CD4-positive, CD25-positive, alpha-beta regulatory T cell (primary cell): ENCODE results near the gene SYK. TPM values are rescaled to one million over a fixed set of nuclear protein-coding genes. Genes with fewer than 3 reads are reported as not detected.

Experiments
- ATAC-seq, 2 donors: fragments of 150-1000 bp; cut with Tn5 transposase; one replicate each; pipeline ENCODE4 v1.10.0; 2021; ENCODE audit warnings: low read depth in 2 of 2, moderate number of reproducible peaks in 2 of 2, moderate library complexity in 1 of 2
- DNase-seq, 3 donors: peaks; one replicate each; pipeline versions ENCODE4 v3.0.0 to v3.0.0-alpha.2; 2012 to 2022; ENCODE audit warnings: mixed read lengths in 1 of 3
- H3K27ac ChIP-seq: one replicate; pipeline ENCODE4 v1.7.0; 2013; ENCODE audit warnings: mild to moderate bottlenecking, low read length; ENCODE audit not compliant: insufficient read depth, poor library complexity, severe bottlenecking
- H3K27me3 ChIP-seq: one replicate; pipeline ENCODE4 v1.7.0; 2013; ENCODE audit warnings: low read length; ENCODE audit not compliant: control insufficient read depth, insufficient read depth
- H3K36me3 ChIP-seq: one replicate; pipeline ENCODE4 v1.7.0; 2013; ENCODE audit warnings: mild to moderate bottlenecking, low read length, moderate library complexity; ENCODE audit not compliant: control insufficient read depth, insufficient read depth
- H3K4me1 ChIP-seq: 2 replicates; pipeline ENCODE4 v1.7.0; 2013; ENCODE audit warnings: mild to moderate bottlenecking, low read length; ENCODE audit not compliant: insufficient read depth, control insufficient read depth, poor library complexity, severe bottlenecking
- H3K4me3 ChIP-seq: one replicate; pipeline ENCODE4 v1.7.0; 2013; ENCODE audit warnings: low read depth, mild to moderate bottlenecking, low read length, moderate library complexity
- H3K9me3 ChIP-seq, 2 experiments: 1 replicate in 1 of 2; 2 replicates in 1 of 2; pipeline ENCODE4 v1.7.0; 2013; ENCODE audit warnings: low read length in 2 of 2, mild to moderate bottlenecking in 1 of 2, moderate library complexity in 1 of 2; ENCODE audit not compliant: control insufficient read depth in 2 of 2
- H3K27ac Mint-ChIP-seq, 3 donors: one replicate each; pipeline ENCODE4 v1.8.0; 2020 to 2022; ENCODE audit warnings: mild to moderate bottlenecking in 3 of 3, mixed read lengths in 3 of 3, moderate library complexity in 2 of 3
- H3K27me3 Mint-ChIP-seq: one replicate; pipeline ENCODE4 v1.8.0; 2022; ENCODE audit warnings: mild to moderate bottlenecking, mixed read lengths
- H3K36me3 Mint-ChIP-seq: one replicate; pipeline ENCODE4 v1.8.0; 2020; ENCODE audit warnings: mixed read lengths
- H3K4me1 Mint-ChIP-seq, 4 donors: one replicate each; pipeline ENCODE4 v1.8.0; 2020 to 2022; ENCODE audit warnings: mixed read lengths in 4 of 4, mild to moderate bottlenecking in 1 of 4
- H3K4me3 Mint-ChIP-seq, 4 donors: one replicate each; pipeline ENCODE4 v1.8.0; 2020 to 2022; ENCODE audit warnings: mild to moderate bottlenecking in 4 of 4, mixed read lengths in 4 of 4, moderate library complexity in 3 of 4
- H3K9me3 Mint-ChIP-seq, 7 donors: one replicate each; pipeline ENCODE4 v1.8.0; 2020 to 2022; ENCODE audit warnings: mixed read lengths in 7 of 7, mild to moderate bottlenecking in 3 of 7, moderate library complexity in 2 of 7
- polyA plus RNA-seq, 4 donors: library from polyadenylated mRNA; unstranded; fragments of 300-500 nt; fragmentation: Illumina TruSeq; gene quantifications; one replicate each; pipeline ENCODE4 v1.2.3, GENCODE V29; 2021
- total RNA-seq: library from RNA; stranded (reverse); gene quantifications from one replicate; pipeline ENCODE4 v1.2.3, GENCODE V29; 2022

SYK gene
- total and polyA plus RNA-seq, 5 donors from 2014 or later = 0.13 to 0.81 (median 0.48) TPM; not detected in 1

- Mint-ChIP-seq H3K9me3 (peaks cover 0 to 8% (median 0%) of the 10 kb centered on the region in 7 donors), H3K4me3 (no peak overlapping the region), H3K27ac (no peak overlapping the region), H3K27me3 (peaks cover 9% of the 10 kb centered on the region), H3K4me1 (no peaks in the 10 kb centered on the region), H3K36me3 (no peaks in the 10 kb centered on the region)
- H3K4me1 ChIP-seq = no peaks in the 10 kb centered on the region
- H3K9me3 ChIP-seq = no peaks in the 10 kb centered on the region
- no peak overlapping the region for H3K4me3 ChIP-seq
- ATAC-seq (no peak), DNase-seq (no peak)
- no peaks in the 10 kb centered on the region for H3K36me3 ChIP-seq
- H3K27me3 ChIP-seq = peaks cover 3% of the 10 kb centered on the region
- no peak overlapping the region for H3K27ac ChIP-seq
Measured at GRCh38 chr9:90772386-90772785, 29.2 kb upstream of the SYK start.

GRCh38 chr9:90773617-90774016 lies 28.0 kb upstream of the SYK start:
- no peaks in the 10 kb centered on the region for H3K4me1 ChIP-seq
- no peak overlapping the region for H3K27ac ChIP-seq
- H3K36me3 ChIP-seq = no peaks in the 10 kb centered on the region
- H3K4me3 ChIP-seq = no peak overlapping the region
- Mint-ChIP-seq H3K4me3 (no peak overlapping the region), H3K27me3 (peaks cover 15% of the 10 kb centered on the region), H3K9me3 (no peaks in the 10 kb centered on the region), H3K4me1 (no peaks in the 10 kb centered on the region), H3K27ac (no peak overlapping the region), H3K36me3 (no peaks in the 10 kb centered on the region)
- H3K27me3 ChIP-seq = peaks cover 3% of the 10 kb centered on the region
- no peak for DNase-seq
- no peaks in the 10 kb centered on the region for H3K9me3 ChIP-seq
- no peak for ATAC-seq

- no peaks in the 10 kb centered on the region for H3K36me3 Mint-ChIP-seq
- H3K9me3 ChIP-seq = no peaks in the 10 kb centered on the region
- no peak overlapping the region for H3K27ac Mint-ChIP-seq
- no peaks in the 10 kb centered on the region for H3K4me1 ChIP-seq
- no peaks in the 10 kb centered on the region for H3K36me3 ChIP-seq
- no peak overlapping the region for H3K4me3 ChIP-seq
- H3K27ac ChIP-seq = no peak overlapping the region
- DNase-seq = no peak
- peaks cover 15% of the 10 kb centered on the region for H3K27me3 Mint-ChIP-seq
- peaks cover 3% of the 10 kb centered on the region for H3K27me3 ChIP-seq
- no peaks in the 10 kb centered on the region for H3K9me3 Mint-ChIP-seq
- no peaks in the 10 kb centered on the region for H3K4me1 Mint-ChIP-seq
- no peak for ATAC-seq
- H3K4me3 Mint-ChIP-seq = no peak overlapping the region
Measured at GRCh38 chr9:90774071-90774470, 27.5 kb upstream of the SYK start.

- ATAC-seq (peak in 1 of 2 donors; percentile 50), DNase-seq (no peak)
- H3K9me3 Mint-ChIP-seq = no peaks in the 10 kb centered on the region
- no peak overlapping the region for H3K27ac Mint-ChIP-seq
- H3K27me3 ChIP-seq = peaks cover 3% of the 10 kb centered on the region
- no peaks in the 10 kb centered on the region for H3K4me1 Mint-ChIP-seq
- H3K9me3 ChIP-seq = no peaks in the 10 kb centered on the region
- H3K36me3 Mint-ChIP-seq = no peaks in the 10 kb centered on the region
- no peak overlapping the region for H3K4me3 Mint-ChIP-seq
- H3K27ac ChIP-seq = no peak overlapping the region
- peaks cover 15% of the 10 kb centered on the region for H3K27me3 Mint-ChIP-seq
- H3K4me1 ChIP-seq = no peaks in the 10 kb centered on the region
- H3K4me3 ChIP-seq = no peak overlapping the region
- no peaks in the 10 kb centered on the region for H3K36me3 ChIP-seq
Measured at GRCh38 chr9:90774682-90775081, 26.9 kb upstream of the SYK start.

DNA sequence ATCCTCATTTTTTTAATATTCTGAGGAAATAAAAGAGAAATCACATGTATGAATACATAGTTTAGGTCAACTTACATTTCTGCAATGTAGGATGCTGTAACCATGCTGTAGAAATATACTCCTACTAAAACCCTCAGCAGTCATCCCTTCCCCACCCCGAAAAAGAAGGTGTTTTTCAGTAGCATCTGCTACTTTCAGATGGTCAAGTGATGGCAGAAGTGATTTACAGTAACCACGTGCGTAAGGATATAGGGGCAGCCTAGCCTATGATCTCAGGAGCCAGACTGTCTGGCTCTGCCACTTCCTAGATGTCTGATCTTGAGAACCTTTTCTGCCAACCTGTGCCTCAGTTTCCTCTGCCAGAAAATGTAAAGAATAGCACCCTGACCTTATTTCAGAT lies 26.0 kb upstream of the SYK start:
- no peaks in the 10 kb centered on the region for H3K4me1 ChIP-seq
- no peaks in the 10 kb centered on the region for H3K9me3 ChIP-seq
- Mint-ChIP-seq H3K27me3 (peaks cover 19% of the 10 kb centered on the region), H3K9me3 (no peaks in the 10 kb centered on the region), H3K4me1 (no peaks in the 10 kb centered on the region), H3K36me3 (no peaks in the 10 kb centered on the region), H3K27ac (no peak overlapping the region), H3K4me3 (no peak overlapping the region)
- peaks cover 3% of the 10 kb centered on the region for H3K27me3 ChIP-seq
- ATAC-seq (no peak), DNase-seq (no peak)
- H3K27ac ChIP-seq = no peak overlapping the region
- no peak overlapping the region for H3K4me3 ChIP-seq
- H3K36me3 ChIP-seq = no peaks in the 10 kb centered on the region

- Histone ChIP-seq H3K4me1 (no peaks in the 10 kb centered on the region), H3K27me3 (peaks cover 3% of the 10 kb centered on the region), H3K36me3 (no peaks in the 10 kb centered on the region), H3K4me3 (no peak overlapping the region), H3K9me3 (no peaks in the 10 kb centered on the region), H3K27ac (no peak overlapping the region)
- peaks cover 21% of the 10 kb centered on the region for H3K27me3 Mint-ChIP-seq
- no peaks in the 10 kb centered on the region for H3K9me3 Mint-ChIP-seq
- ATAC-seq (no peak), DNase-seq (no peak)
- H3K36me3 Mint-ChIP-seq = no peaks in the 10 kb centered on the region
- no peak overlapping the region for H3K27ac Mint-ChIP-seq
- H3K4me1 Mint-ChIP-seq = peaks cover 0 to 1% (median 0%) of the 10 kb centered on the region in 4 donors
- H3K4me3 Mint-ChIP-seq = no peak overlapping the region
Measured at GRCh38 chr9:90778746-90779145, 22.9 kb upstream of the SYK start.

- Mint-ChIP-seq H3K9me3 (no peaks in the 10 kb centered on the region), H3K27me3 (peaks cover 10% of the 10 kb centered on the region), H3K4me3 (no peak overlapping the region), H3K27ac (no peak overlapping the region), H3K4me1 (peaks cover 0 to 1% (median 0%) of the 10 kb centered on the region in 4 donors), H3K36me3 (no peaks in the 10 kb centered on the region)
- Histone ChIP-seq H3K9me3 (no peaks in the 10 kb centered on the region), H3K27me3 (peaks cover under 1% of the 10 kb centered on the region), H3K4me1 (no peaks in the 10 kb centered on the region), H3K36me3 (no peaks in the 10 kb centered on the region), H3K27ac (no peak overlapping the region), H3K4me3 (no peak overlapping the region)
- no peak for ATAC-seq
- no peak for DNase-seq
Measured at GRCh38 chr9:90783552-90783951, 18.1 kb upstream of the SYK start.

- Histone ChIP-seq H3K27ac (no peak overlapping the region), H3K9me3 (no peaks in the 10 kb centered on the region), H3K4me3 (no peak overlapping the region), H3K27me3 (peaks cover 3% of the 10 kb centered on the region), H3K36me3 (no peaks in the 10 kb centered on the region), H3K4me1 (no peaks in the 10 kb centered on the region)
- Mint-ChIP-seq H3K36me3 (no peaks in the 10 kb centered on the region), H3K27ac (no peak overlapping the region), H3K4me3 (no peak overlapping the region), H3K9me3 (peaks cover 0 to 2% (median 0%) of the 10 kb centered on the region in 7 donors), H3K4me1 (peaks cover 0 to 1% (median 0%) of the 10 kb centered on the region in 4 donors), H3K27me3 (peaks cover 10% of the 10 kb centered on the region)
- no peak for ATAC-seq
- no peak for DNase-seq
Measured at GRCh38 chr9:90783964-90784363, 17.7 kb upstream of the SYK start.
